Progenitor cell of endocrine pancreas (in vitro differentiated cells): ENCODE data around the gene ZBTB20. TPM values are rescaled to one million over a fixed set of nuclear protein-coding genes. Genes with fewer than 3 reads are reported as not detected.

Experiments used
- DNase-seq: peaks from one replicate; pipeline ENCODE4 v3.0.0; 2021; ENCODE audit warnings: low spot score; ENCODE audit not compliant: unreplicated experiment
- H3K27ac Mint-ChIP-seq: 2 replicates; pipeline ENCODE4 v1.8.0; 2021; ENCODE audit warnings: mild to moderate bottlenecking, moderate library complexity, mixed read lengths
- H3K27me3 Mint-ChIP-seq: 2 replicates; pipeline ENCODE4 v1.8.0; 2021; ENCODE audit warnings: mixed read lengths
- H3K36me3 Mint-ChIP-seq: 2 replicates; pipeline ENCODE4 v1.8.0; 2022; ENCODE audit warnings: mixed read lengths; ENCODE audit not compliant: insufficient read depth
- H3K4me1 Mint-ChIP-seq: 2 replicates; pipeline ENCODE4 v1.8.0; 2021; ENCODE audit warnings: low read depth, mixed read lengths
- H3K4me3 Mint-ChIP-seq: 2 replicates; pipeline ENCODE4 v1.8.0; 2021; ENCODE audit warnings: low read depth, mild to moderate bottlenecking, moderate library complexity, mixed read lengths
- H3K9me3 Mint-ChIP-seq: 2 replicates; pipeline ENCODE4 v1.8.0; 2021; ENCODE audit warnings: low read depth, mixed read lengths
- CTCF ChIP-seq: fragments of 200-600 bp; sonication (generic); IDR thresholded peaks from one replicate; pipeline ENCODE4 v1.5.0; 2021; ENCODE audit warnings: antibody characterized with exemption, mild to moderate bottlenecking; ENCODE audit not compliant: unreplicated experiment
- total RNA-seq: library from RNA; stranded (reverse); gene quantifications from 2 replicates; pipeline ENCODE4 v1.2.1, GENCODE V29; 2021

The ZBTB20 gene
- total RNA-seq, 1 donor from 2014 or later: 27.3 TPM

- DNase-seq: no peak
- no peak overlapping the region for H3K27ac Mint-ChIP-seq
- TF ChIP-seq CTCF: no peak
- no peak overlapping the region for H3K4me3 Mint-ChIP-seq
- H3K27me3 Mint-ChIP-seq: no peaks in the 10 kb centered on the region
- H3K9me3 Mint-ChIP-seq: no peaks in the 10 kb centered on the region
- no peaks in the 10 kb centered on the region for H3K4me1 Mint-ChIP-seq
- no peaks in the 10 kb centered on the region for H3K36me3 Mint-ChIP-seq
Observed at GRCh38 chr3:114861666-114862065, 285.4 kb downstream of the ZBTB20 start.

- no peaks in the 10 kb centered on the region for H3K4me1 Mint-ChIP-seq
- H3K4me3 Mint-ChIP-seq: no peak overlapping the region
- no peaks in the 10 kb centered on the region for H3K27me3 Mint-ChIP-seq
- H3K27ac Mint-ChIP-seq: no peak overlapping the region
- no peaks in the 10 kb centered on the region for H3K36me3 Mint-ChIP-seq
- no peaks in the 10 kb centered on the region for H3K9me3 Mint-ChIP-seq
- no peak for DNase-seq
- TF ChIP-seq CTCF: no peak
Observed at GRCh38 chr3:114860531-114860930, 286.6 kb downstream of the ZBTB20 start.

- TF ChIP-seq CTCF: no peak
- no peaks in the 10 kb centered on the region for H3K27me3 Mint-ChIP-seq
- no peak overlapping the region for H3K27ac Mint-ChIP-seq
- H3K4me1 Mint-ChIP-seq: no peaks in the 10 kb centered on the region
- H3K9me3 Mint-ChIP-seq: no peaks in the 10 kb centered on the region
- no peak for DNase-seq
- no peaks in the 10 kb centered on the region for H3K36me3 Mint-ChIP-seq
- H3K4me3 Mint-ChIP-seq: no peak overlapping the region
Observed at GRCh38 chr3:114858329-114858728, 288.8 kb downstream of the ZBTB20 start.

GRCh38 chr3:114857299-114857701, 289.8 kb downstream of the ZBTB20 start:
- H3K27me3 Mint-ChIP-seq: no peaks in the 10 kb centered on the region
- H3K27ac Mint-ChIP-seq: no peak overlapping the region
- no peaks in the 10 kb centered on the region for H3K4me1 Mint-ChIP-seq
- no peaks in the 10 kb centered on the region for H3K9me3 Mint-ChIP-seq
- no peaks in the 10 kb centered on the region for H3K36me3 Mint-ChIP-seq
- no peak for DNase-seq
- no peak overlapping the region for H3K4me3 Mint-ChIP-seq
- no peak for TF ChIP-seq CTCF

- H3K4me3 Mint-ChIP-seq: no peak overlapping the region
- no peak overlapping the region for H3K27ac Mint-ChIP-seq
- no peaks in the 10 kb centered on the region for H3K4me1 Mint-ChIP-seq
- H3K27me3 Mint-ChIP-seq: no peaks in the 10 kb centered on the region
- H3K9me3 Mint-ChIP-seq: no peaks in the 10 kb centered on the region
- DNase-seq: no peak
- TF ChIP-seq CTCF: no peak
- H3K36me3 Mint-ChIP-seq: no peaks in the 10 kb centered on the region
Observed at GRCh38 chr3:114856835-114857234, 290.3 kb downstream of the ZBTB20 start.
